IPS-NIHi7 (cell line): ENCODE measurements around the gene GNAT3.

Experiments used
- DNase-seq: peaks from one replicate; pipeline ENCODE4 v3.0.0; 2012; ENCODE audit warnings: mixed read lengths; ENCODE audit errors: extremely low spot score

GNAT3 gene

DNA sequence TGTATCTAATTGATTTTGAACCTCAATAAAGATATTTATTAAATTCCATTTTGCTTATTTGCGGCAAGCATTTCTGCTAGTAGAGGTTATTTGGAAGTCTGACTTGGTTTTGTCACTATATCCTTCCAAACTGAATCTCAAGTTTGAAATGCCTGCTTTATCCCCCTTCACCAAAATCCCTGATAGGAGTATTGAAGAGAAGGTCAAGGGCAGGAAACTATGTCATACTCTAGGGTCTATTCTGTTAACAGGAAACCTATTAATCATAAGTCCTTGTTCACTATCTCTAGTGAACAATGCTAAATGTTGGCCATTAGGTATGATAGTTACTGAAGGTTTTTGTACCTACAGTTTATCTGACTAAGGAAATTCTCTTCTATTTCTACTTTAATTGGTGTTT lies 11.5 kb downstream of the GNAT3 start:
- DNase-seq = no peak

DNA sequence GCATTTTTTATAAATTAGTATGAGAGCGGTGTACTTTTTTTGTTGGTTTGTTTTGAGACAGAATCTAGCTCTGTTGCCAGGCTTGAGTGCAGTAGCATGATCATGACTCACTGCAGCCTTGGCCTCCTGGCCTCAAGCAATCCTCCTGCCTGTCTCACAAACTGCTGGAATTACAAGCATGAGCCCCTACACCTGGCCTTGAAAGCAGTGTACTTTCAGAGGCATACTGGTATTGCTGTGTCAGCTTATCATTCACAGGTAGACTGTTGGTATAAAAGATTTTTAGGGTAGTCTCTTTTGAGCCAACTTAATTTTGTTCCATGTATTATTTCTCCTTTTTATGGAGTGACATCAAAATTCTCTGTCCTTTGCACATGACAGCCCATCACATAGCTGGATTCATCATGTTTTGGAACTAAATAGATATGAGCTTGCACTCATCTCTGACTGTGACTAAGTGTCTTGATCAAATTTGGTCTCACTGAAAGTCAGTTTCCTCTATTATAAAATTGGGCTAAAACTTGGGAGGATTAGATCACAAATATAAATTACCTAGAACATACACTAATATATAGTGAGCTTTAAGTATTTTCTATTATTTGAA lies 12.4 kb downstream of the GNAT3 start:
- DNase-seq = no peak

GRCh38 chr7:80498481-80499349 lies 13.1 kb downstream of the GNAT3 start:
- no peak for DNase-seq

DNA sequence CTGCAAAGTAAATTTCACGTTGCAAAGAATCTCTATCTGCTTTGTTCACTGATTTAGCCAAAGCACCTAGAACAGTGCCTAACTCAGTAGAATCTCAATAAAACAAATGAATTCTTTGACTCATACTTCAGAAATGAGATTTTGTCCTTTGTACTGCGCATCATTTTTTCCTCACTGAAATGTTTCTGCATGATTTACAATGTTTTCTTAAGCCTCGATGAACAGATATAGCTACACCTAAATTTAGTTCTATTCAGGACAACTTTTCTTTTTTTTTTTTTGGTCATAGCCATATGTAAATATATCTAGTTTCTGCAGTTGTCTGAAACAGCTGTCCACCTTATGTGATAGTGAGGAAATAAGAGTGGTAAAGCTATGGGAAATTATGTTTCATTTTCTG lies 15.3 kb downstream of the GNAT3 start:
- no peak for DNase-seq

DNA sequence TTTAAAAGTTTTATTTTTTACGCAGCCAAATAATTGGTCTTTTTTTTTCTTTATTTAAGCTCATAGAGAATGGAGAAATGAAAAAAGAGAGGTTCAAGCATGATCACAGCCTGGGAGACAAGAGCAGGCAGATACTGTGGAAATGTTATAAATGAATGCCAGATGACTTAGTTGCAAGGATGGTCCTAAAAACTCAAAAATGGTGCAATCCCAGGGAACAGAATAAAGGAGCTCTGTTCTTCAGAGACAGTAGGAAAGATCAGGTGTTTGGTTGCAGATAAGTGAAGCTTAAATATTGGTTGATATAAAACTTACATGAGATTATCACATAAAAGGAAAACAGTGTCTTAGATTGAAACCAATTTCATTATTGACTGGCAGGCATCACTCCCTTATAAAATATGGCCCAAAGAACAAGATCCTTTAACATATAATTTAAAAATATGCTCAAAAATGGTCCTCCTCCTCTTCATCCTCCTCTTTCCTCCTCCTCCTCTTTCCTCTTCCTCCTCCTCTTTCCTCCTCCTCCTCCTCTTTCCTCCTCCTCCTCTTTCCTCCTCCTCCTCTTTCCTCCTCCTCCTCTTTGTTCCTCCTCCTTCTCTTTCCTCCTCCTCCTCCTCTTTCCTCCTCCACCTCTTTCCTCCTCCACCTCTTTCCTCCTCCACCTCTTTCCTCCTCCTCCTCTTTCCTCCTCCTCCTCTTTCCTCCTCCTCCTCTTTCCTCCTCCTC lies 18.6 kb downstream of the GNAT3 start:
- DNase-seq = no peak

DNA sequence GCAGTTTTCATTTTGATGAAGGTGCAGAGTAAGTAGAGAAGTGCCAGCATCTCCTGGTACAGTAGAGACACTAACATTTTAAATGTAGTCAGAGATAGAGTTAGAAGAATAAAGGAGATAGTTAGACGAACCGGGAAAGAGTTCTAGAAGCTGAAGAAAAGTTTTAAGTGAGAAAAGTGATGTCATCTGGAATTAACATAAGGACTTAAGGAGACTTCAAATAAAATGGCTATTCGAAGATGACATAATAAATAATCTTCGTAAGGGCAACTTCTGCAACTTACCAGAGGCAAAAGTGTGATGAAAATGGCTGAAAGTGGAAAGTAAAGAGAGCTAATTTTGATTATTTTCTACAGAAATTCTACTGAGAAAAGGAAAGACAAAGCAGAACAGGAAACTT lies 20.4 kb downstream of the GNAT3 start:
- DNase-seq = no peak

DNA sequence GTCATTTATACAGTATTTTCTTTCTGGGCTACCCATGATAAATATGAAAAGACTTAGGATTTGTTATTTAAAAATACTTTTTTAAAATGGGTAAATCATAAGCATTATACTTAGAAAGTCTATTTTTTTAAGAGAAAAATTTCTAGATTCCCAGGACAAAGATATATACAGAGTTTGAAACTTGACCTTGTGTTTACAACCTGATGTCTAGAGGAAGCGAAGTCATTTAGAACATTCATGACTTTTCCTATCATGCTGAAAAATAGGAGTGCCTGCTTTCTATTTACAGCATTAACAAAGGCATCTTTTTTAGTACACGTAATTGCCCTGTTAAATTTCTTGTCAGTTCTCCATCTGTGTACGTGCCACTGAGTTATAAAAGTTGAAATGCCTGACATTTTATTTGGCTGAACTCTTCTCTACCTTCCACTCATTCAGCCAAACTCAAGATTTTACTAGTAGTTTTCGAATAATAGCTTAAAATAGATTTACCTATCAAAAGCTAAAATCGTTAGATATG lies 23.0 kb downstream of the GNAT3 start:
- DNase-seq = no peak

DNA sequence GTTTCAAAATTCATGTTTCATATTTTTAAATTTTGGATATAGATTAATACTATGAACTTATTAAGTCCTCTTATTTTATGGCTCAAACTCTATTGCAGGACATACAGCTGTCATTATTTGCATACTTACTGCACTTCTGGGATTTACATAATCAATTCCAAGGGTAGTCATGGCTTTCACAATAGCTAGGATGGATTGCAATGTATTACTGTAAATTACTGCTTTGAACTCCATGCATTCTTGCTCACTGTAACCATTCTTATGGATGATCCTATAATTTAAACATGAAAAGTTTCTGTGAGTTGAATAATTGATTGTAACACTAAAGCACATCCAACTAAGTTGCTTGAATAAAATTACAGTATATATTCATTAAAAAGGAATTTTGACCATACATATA lies 23.5 kb downstream of the GNAT3 start:
- no peak for DNase-seq

- DNase-seq = no peak
These were observed 26.1 kb downstream of the GNAT3 start for GRCh38 chr7:80485721-80486120.

GRCh38 chr7:80482950-80483349 lies 28.9 kb downstream of the GNAT3 start:
- DNase-seq = no peak

GRCh38 chr7:80481196-80481884 lies 30.5 kb downstream of the GNAT3 start:
- DNase-seq = peak; percentile 11

GRCh38 chr7:80480566-80480965 lies 31.3 kb downstream of the GNAT3 start:
- no peak for DNase-seq

DNA sequence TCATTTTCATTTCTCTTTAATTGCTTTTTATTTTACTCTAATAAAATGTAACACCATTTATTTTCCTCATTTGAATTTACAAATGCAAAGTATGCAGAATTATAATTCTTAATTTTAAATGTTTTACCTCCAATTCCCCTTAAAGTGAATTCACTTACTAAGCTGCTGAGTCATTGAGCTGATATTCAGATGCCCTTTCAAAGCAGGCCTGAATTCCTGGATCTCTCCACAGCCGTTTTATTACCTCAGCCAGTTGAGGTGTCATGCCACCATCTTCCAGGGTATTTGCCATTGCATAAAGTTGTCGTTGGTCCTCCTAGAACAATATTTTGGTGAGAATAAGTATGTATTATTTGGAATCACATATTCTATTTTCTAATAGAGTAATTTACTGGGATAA lies 33.2 kb downstream of the GNAT3 start:
- DNase-seq = peak; percentile 19

- DNase-seq = no peak
These were observed 35.8 kb downstream of the GNAT3 start for GRCh38 chr7:80476035-80476434.

- DNase-seq = no peak
These were observed 36.5 kb downstream of the GNAT3 start for GRCh38 chr7:80475383-80475782.

DNA sequence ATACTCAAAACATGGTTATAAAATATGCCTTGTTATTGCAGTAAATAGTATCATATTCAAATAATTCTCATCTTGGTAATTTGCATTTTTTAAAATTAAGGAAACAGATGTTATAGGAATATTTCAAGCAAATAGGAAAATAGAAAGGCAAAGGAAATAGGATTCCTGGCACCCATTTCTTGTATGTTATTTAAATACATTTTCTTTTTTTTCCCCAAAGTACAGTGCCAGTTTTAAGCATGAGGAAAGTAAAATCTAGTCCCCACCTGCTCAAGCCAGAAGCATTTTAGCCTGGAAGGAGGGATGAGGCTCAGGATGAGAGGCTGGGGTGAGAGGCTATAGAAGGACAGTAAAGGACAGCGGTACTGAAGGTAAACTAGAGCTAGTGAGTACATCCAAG lies 38.1 kb downstream of the GNAT3 start:
- DNase-seq = no peak

- DNase-seq = no peak
These were observed 39.2 kb downstream of the GNAT3 start for GRCh38 chr7:80472491-80473200.

DNA sequence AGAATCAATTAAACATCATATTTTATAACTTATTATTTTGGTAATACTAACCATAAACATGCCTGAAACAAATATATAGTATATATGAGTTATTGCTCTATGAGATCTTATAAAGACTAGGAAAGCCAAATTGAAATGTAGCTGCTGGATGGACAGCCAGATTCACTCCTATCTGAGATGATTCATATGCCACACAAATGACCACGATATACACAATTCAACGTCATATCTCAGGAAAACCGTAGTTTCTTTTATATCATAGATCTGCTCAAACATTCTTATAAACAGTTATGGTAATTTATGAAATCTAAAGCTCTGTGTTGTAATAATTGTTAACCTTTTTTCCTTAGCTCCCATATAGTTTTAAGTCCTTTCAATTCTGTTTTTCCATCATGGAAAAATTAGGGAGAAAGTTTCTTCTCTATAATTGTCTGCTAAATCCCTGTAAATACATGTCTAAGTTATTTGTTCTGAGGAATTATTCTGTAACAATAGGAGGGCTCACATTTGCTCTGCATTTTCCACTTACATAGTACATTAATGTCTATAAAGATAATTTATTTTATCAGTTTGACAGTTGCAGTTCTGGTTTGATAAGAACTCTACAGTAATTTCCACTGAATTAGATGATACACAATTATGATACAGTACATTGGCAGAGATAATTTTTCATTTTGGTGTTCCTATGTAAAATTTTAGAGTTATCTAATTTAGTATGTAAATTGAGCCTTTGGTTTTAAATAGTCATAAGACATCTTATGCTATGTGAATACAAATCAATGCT lies 42.7 kb downstream of the GNAT3 start:
- no peak for DNase-seq

GRCh38 chr7:80467069-80467468 lies 44.8 kb downstream of the GNAT3 start:
- DNase-seq = no peak

- DNase-seq = no peak
These were observed 45.2 kb downstream of the GNAT3 start for GRCh38 chr7:80466636-80467035.

DNA sequence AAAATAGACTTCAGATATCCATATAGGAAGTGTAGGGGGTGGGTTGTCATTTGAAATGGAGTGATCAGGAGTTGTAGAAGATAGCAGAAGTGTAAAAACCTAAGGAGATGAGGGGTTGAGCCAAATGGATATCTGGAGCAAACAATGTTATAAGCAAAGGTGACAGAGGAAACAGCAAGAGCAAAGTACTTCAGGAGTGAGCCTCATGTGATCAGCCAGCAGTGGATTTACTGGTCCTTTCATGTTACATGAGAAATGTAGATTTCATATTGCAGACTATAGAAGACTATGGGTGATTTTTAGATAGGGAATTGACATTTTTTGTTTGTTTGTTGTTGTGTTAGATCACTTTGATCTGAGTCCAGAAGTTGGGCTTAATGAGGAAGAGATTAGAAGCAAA lies 47.7 kb downstream of the GNAT3 start:
- no peak for DNase-seq
